ENCODE data around the gene IGF2BP2.

DNA sequence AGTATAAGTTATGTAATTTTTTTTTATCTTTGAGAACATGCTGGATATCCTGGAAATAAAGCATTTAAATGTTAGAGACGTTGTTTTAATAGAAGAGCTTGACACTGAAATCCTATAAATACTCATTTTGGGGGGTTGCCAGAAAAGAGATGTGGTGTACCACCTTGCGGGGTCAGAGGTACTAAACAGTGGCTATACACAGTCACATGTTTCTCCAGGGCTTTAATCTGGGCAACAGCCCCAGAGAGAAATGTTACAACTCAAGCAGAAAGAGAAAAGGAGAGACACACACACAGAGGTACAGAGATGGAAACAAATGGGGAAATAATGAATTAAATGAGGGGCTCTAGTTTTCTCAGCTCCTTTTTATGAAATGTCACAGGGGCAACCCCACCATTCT, 124.9 kb downstream of the IGF2BP2 start:
- TF ChIP-seq, protein P1, sequence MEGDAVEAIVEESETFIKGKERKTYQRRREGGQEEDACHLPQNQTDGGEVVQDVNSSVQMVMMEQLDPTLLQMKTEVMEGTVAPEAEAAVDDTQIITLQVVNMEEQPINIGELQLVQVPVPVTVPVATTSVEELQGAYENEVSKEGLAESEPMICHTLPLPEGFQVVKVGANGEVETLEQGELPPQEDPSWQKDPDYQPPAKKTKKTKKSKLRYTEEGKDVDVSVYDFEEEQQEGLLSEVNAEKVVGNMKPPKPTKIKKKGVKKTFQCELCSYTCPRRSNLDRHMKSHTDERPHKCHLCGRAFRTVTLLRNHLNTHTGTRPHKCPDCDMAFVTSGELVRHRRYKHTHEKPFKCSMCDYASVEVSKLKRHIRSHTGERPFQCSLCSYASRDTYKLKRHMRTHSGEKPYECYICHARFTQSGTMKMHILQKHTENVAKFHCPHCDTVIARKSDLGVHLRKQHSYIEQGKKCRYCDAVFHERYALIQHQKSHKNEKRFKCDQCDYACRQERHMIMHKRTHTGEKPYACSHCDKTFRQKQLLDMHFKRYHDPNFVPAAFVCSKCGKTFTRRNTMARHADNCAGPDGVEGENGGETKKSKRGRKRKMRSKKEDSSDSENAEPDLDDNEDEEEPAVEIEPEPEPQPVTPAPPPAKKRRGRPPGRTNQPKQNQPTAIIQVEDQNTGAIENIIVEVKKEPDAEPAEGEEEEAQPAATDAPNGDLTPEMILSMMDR (IDR thresholded peaks at IDR 0.05) = no peak
- TF ChIP-seq EZH2phosphoT487 (IDR thresholded peaks at IDR 0.05) (no peak), EZH2 (IDR thresholded peaks at IDR 0.05) (no peak)
